NCI-H1694 treated with DMSO at 0.1 percent for 48 hours (cell line): ENCODE measurements around the gene CNFN.
A peak's percentile ranks its signal among the peaks of the same experiment; 100 is the strongest.

Source experiments
- DNase-seq: peaks from one replicate; lab custom pipeline; 2025; lab: John Stamatoyannopoulos, UW

The CNFN gene, protein sequence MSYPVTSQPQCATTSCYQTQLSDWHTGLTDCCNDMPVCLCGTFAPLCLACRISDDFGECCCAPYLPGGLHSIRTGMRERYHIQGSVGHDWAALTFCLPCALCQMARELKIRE

DNA sequence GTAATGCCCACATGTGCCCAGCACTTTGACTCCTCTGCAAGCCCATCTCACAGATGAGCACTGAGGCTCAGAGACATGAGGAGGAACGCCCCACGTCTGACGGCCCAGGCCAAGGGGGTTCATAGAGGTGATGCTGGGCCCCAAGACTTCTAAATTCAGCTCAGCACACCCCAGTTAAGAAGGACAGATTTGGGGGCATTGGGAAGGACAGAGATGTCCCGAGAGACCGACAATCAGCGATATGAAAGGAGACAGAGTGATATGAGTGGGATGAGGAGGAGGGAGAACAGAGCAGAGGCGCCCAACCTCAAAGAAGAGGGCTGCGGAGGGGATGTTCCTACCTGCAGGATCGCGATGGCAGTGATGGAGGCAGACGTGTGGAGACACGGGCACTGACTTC, at the start of gene CNFN:
Gene CNFN, minus strand, starts transcription at position 399 of the 400 bp plus-strand sequence. CDS start 1,260 bp downstream, outside the sequence.
- DNase-seq: no peak

DNA sequence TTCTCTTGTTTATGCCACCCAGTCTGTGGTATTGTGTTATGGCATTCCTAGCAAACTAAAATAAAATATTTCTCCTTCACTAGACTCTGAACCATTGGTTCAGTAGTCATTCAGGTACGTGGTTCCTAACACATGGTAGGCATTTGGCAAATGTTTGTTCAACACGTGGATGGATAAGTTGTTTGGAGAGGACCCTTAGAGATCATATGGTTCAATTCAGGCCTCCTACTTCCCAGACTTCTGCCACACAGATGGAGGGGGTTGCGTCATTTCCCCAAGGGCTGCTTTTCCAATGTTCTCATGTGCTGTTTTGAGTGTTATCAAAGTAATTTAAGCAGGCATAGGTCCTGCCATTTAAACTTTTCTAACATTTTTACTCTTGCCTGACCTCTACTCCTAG, 45.9 kb upstream of the CNFN start:
- no peak for DNase-seq

DNA sequence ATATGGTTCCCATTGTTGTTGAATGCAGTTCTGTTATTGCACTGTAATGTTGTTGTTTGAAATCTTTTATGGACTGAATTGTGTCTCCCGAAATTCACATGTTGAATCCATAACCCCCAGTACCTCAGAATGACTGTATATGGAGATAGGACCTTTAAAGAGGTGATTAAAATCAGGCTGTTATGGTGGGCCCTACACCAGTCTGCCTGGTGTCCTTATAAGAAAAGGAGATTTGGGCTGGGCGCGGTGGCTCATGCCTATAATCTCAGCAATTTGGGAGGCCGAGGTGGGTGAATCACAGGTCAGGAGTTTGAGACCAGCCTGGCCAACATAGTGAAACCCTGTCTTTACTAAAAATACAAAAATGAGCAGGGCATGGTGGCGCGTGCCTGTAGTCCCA, 45.2 kb upstream of the CNFN start:
- DNase-seq: no peak

DNA sequence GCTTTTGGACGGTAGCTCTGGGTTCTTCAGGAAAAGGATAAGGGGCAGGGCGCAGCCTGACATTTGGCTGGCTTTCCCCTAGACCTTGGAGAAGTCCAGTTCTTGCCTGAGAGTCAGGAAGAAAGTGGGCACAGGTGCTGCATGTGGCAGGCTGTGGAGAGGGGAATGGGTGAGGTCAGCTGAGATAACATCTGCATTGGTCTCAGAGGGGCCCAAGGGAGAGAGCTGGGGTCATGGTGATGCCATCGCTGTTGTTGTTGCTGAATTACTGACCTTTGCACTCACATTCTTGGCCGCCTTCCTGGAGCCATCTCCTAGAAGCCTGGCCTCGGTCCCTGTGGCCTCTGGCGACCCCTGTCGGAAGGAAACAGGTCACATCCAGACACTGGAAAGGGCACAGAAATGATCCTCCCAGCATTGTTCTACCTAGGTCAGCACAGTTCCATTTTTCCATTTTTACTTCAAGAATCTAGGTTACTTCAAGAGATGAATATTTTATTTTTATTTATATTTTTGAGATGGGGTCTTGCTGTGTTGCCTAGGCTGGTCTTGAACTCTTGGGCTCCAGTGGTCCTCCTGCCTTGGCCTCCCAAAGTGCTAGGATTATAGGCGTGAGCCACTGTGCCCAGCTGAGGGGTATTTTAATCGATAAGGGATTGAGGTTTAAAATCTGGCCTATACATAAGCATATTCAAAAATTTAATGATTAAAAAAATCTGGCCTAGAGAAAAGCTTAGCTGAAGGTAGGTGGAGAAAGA, 43.6 kb upstream of the CNFN start:
- no peak for DNase-seq

DNA sequence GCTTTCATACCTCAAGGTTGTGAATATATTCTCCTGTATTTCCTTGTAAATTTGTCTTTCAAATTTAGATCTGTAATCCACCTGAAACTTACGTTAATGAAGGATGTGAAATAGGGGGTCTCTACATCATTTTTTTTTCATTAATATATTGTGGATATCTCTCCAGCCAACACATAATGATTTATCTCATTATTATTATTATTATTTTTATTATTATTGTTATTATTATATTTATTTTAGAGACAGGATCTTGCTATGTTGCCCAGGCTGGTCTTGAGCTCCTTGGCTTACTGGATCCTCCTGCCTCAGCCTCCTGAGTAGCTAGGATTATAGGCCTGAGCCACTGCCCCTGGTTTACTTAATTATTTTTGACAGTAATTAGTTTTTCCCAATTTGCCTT, 41.4 kb upstream of the CNFN start:
- DNase-seq: no peak

DNA sequence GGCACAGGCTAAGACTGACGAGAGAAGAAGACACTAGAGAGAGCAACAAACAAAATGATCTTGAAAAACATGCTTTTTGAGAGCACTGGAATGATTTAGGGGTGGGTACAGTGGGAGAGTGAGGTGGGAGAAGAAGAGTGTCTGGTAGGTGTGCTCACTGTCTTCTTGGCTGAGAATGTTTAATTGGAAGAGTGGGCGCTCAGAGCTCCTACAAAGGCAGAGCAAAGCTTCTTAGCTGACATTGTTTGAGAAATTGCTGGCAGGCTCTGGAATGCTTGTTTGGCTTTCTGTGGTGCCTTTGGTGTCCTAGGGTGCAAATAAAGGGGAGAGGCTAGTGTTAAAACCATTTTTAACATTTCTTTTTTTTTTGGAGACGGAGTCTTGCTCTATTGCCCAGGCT, 38.6 kb upstream of the CNFN start:
- no peak for DNase-seq

DNA sequence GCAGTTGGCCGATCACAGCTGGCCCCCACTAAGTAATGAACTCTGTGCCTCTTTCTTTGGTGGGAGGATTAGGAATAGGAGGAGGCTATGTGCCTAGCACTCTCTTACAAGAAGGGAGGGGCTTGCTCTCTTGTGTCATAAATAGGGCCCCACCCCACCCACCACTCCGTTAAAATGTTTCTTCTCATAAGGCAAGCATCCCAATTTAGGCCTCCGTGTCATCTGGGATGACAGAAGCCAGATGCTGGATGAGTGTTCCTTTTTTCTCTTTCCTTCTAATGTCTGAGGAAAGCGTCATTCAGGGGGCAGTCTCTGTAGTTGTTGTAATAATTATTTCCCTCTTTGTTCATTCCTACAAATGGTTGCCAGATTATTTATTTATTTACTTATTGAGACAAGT, 37.2 kb upstream of the CNFN start, which contains the start of gene LIPE:
Gene LIPE, minus strand, starts transcription at position 76 of the 400 bp plus-strand sequence. CDS start 239 bp downstream, outside the sequence.
- no peak for DNase-seq

DNA sequence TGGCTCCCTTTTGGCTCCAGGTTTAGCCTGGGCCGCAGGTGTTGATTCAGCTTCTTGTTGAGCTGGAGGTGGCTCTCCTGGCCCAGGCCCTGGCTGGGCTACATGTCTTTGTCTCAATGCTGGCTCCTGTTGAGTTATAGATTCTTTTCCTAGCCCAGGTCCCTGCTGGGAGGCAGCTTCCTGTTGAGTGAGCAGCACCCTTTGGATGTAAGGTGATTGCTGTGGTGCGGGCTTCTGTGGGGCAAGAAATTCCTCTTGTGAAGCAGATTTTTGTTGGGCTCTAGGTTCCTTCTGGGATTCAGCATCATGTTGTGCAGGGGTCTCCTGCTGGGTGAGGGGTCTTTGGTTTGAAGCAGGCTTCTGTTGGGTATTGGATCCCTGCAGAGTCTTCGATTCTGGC, 36.5 kb upstream of the CNFN start:
- DNase-seq: no peak

DNA sequence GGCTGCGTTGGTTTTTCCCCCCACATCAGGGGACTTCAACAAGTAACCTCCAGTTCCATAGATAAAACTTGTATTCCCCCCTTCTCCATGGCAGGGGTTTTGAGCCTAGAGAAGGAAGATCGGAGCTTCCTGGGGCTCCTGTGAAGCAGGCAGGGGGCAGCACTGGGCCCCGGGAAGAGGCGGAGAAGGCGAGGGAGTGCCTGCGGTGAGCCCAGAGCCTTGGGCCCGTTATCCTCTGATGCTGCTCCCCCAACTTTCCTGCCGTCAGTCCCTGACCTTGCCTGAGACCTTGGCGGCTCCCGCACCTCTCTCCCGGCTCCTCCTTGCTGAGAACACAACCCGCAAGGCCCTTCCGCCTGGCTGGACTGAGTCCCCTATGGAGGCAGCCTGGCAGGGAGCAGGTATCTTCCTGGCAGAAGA, 34.6 kb upstream of the CNFN start:
- no peak for DNase-seq

DNA sequence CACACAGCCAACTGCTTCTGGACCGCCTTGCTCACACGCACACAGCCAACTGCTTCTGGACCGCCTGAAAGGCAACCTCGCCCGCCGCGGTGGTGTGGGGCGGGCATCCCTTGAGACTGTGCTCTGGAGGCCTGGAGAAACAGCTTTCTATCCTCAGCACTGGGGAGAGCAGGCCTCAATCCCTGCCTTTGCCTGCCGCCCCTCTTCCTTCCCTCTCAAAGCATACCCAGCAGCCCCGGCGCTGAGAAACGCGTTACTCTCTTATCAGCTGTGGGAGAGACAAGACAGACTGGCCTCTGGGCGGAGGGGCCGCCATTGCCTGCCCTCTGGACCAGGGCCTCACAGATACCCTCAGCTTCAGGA, 34.2 kb upstream of the CNFN start:
- no peak for DNase-seq

DNA sequence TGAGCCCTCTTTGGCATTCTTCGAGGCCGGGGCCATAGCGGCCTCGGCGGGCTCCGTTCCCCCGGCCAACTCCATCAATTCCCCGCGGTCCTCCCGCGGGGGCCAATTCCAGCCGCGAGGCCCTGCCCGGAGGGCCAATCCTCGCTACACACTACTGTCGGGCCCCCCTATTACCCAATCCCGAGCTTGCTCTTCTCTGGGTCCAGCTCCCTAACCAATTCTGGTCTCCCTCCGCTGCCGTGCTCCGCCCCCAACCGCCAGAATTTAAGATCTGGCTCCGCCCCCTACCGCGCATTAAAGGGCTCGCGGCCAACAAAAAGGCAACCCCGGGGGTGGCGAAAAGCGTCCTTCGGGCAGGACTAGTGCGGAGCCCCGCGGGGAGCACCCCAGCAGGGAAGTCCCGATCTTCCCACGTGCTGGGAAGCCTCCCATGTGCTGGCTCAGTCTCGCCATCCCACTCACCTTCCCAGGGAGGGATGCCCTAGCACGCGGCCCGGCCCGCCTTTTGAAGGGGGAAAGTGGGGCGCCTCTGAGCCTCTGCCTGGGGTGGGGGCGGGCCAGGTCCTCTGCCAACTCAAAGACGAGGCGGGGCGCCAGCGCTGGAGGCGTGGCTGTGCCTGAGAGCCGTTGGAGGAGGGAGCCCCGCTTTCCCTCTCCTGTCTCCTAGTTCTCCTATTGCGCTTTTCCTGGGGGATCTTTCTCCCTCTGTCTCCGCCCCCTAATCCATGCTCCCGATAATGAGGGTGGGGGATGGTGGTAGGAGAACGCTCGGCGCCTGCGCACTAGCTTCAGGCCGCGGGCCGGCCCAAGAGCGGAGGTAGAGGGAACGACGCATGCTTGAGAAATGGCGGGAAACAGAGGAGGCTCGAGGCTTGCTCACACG, 33.6 kb upstream of the CNFN start:
- DNase-seq: no peak

DNA sequence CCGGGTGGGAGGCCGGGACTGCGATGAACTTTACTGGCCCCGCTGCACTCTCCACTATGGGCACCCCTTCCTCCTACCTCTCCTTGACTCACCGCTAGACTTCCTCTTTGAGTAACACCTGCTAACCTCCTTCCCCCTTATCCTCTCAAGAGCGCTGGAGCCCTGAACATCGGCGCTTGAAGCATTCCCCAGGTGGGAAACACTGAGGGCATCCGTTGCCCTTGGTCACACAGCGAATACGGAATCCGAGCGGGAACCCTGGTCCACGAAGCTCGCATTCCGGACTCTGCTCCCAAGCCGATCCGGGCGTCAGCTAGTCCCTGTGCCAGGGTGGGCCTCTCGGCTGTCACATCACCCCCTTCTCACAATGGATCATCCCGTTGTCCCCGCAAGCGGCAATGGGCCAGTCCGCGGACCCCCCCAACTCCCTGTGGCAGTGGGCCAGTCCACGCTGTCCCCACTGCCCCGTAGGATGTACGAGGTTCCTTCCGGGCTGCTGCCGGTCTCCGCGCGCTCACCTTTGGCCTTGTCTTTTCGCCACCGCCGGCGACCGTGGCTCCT, 32.9 kb upstream of the CNFN start:
- no peak for DNase-seq

DNA sequence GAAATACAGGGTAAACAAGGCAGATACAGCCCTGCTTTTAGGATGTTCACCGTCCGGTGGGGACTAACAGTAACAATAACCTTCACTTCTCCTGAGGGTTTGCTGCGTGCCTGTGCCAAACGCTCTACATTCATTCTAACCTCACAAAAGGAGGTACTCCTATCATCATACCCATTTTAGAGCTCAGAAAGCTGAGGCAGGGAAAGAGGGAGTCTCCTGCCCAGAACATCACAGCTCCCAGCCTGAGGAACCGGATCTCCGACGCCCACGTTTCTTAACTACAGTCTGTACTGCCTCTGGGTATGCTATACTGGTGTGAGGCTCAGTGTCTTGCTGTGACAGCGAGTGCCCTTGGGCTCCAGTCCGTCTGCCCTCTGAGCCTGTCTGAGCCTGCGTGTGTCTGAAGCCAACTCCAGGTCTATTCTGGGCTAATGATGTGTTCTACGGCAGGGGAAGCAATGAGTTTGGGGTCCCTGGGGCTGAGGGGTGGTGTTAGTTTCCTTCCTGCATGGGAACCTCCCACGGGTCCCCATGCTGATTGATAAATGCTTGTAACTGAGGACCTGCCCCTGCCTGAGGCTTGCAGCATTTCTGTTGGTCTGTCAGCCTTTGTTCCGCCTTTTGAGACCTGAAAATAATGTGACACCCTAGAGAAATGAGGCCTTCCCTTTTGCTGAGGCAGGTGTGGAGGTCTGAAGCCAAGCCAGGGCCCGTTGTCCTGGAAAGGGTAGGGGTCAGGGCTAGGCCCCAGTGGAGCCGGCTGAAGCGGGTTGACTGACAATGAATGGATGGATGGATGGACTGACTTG, 32.2 kb upstream of the CNFN start:
- no peak for DNase-seq

DNA sequence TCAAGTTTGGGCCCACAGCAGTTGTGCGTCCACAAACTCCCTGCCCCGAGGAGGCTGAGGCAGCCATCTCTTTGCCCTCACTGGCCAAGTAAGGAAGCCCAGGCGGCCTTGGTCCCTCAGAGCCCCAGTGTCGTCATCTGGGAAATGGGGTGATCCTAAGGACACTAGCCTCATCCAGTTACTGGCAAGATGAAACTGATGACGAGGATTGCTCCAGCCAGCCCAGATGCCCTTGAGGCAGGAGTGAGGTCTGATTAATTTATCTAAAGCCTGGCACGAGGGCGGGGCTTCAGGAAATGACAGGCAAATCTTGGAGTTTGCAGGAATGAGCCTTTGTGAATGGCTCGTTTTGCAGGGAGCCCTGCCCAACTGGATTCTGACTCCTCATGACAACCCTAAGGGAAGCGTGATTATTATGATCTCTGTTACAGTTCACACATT, 31.5 kb upstream of the CNFN start:
- no peak for DNase-seq

DNA sequence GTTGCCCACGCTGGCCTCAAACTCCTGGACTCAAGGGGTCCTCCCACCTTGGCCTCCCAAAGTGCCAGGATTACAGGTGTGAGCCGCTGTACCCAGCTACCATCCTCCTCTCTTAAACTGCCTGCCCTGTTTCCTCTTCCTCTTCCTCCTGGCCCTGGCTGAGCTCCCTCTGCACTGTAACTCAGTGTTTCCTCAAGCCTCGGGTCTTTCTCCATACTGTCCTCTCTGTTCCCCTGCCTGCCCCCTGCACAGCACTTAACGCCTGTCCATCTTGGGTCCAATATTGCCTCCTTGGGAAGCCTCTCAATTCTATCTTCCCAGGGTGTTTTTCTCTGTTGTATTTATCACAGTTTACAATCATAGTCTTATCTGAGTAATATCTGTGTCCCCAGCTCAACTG, 31.0 kb upstream of the CNFN start:
- no peak for DNase-seq

DNA sequence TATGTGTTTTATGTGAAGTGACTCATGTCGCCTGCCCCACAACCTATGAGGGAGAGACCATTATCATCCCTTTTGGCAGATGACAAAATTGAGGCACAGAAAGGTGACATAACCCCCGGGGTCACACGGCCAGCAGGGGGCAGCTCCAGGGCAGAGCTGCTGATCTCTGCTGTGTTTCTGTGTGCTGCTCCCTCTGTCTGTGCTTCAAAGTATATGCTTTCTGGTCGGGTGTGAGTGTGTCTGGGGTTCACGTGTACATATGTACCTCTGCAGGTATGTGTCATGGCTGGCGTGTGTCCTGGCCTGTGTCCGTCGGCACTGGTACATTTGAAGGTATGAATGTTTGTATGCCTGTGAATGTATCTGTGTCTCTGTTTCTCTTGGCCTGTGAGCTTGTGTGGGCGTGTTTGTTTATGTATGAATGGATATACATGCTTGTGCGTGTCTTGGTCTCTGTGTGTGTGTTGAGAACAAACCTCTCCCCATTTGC, 30.0 kb upstream of the CNFN start:
- peak; percentile 66 for DNase-seq

DNA sequence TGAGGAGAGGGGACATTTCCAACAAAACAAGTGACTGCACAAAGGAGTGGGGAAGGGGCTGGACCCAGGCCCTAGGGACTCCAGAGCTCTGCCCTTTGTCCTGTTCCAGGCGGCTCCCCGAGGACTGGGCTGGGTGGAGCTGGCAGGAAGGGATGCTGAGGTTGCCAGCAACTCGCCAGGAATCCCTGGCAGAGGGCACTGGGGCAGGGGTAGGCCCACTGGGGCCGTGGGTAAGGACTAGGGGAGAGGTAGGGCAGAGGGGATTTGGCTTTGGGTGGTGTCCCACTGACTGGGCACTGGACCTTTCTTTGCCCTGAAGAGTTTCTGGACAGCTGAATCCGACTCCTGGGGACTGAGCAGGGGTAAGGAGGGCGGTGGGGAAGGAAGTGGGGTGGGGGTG, 29.2 kb upstream of the CNFN start:
- DNase-seq: no peak

DNA sequence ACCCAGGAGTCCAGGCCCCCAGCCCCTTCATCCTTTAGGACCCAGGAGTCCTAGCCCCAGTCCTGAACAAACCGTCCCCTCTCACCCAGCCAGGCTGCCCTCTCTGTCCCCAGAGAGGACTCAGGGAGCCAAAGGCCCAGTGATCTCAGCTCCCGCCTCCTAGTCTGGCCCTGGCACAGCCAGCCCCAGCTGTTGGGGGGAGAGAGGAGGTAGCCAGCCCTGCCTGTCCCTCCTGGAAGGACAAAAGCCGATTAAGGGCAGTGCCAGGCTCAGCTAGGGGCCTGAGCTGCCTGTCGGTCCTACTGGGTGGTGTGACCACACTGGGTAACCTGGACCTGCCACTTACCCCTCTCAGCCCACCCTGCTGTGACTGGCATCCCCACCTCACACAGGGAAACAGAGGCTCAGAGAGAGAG, 22.6 kb upstream of the CNFN start:
- DNase-seq: no peak

DNA sequence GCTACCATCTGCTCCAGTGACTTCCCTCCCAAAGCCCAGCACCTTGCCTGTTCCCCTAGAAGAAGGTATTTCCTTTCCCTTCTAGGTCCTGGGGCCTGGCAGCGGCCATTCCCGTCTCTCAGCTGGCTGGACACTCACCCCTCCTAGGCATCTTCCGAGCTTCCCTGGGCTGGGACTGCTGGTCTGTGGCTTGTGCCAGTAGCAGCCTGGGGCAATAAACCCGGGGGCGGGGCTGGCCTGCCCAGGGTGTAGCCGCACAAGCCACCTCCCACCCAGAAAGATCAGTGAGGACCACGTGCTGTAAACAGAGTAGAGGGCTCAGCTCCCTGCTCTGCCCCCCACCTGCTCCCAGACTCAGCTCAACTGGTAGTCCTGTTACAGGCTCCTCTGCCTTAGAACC, 22.1 kb upstream of the CNFN start:
- no peak for DNase-seq

DNA sequence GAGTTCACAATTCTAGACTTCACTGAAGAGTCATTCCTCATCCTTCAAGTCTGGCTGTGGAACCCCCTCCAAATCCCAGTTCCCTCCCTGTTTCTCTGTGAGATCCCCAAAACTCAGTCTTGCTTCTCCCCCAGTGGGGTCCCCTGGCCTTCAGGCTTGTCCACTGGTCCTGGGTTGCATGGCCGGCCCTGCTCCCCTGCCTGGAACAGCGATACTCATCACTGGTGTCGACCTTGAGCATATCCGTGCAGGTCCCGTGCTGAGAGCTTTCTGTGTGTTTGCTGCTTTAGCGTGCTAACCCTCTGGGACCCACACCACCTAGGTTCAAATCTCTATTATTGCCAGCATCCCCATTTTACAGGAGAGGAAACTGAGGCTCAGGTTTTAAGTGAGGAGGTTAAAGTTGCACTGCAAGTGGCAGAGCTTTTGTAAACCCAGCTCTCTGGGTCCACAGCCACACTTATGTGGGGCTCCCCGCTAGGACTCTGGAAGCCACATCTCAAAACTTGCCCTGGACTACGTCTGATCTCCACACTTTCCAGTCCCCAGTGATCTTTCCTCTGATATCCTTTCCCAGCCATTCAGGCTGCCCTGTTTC, 21.6 kb upstream of the CNFN start:
- DNase-seq: no peak

DNA sequence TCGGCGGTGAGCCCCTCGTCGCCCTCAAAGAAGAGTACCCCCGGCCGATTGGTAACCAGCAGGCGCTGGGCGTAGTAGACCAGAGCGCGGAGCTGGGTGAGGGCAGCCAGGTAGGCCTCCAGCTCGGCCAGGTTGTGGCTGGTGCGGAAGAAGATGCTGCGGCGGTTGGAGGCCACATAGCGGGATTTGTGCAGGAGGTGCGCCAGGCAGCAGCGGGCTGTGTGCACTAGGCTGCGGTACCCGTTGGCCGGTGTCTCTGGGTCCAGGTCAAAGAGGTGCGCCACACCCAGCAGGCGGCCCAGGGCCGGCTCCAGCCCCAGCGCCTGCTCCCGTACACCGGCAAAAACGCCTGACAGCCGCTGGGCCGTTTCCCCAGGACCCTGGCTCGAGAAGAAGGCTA, 20.3 kb upstream of the CNFN start:
- no peak for DNase-seq
